Measurements from ENCODE around the gene MANBA.

- no peak for TF ChIP-seq CTCF (IDR thresholded peaks at IDR 0.05 in 4 of 5, conservative IDR thresholded peaks at IDR 0.05 in 1 of 5)
- TF ChIP-seq POLR2A (IDR thresholded peaks at IDR 0.05) = no peak
These were observed 122.1 kb downstream of the MANBA start for GRCh38 chr4:102638621-102639020.
